Vagina (tissue), 2 donors: ENCODE measurements around the gene KLHL33. TPM values are rescaled to one million over a fixed set of nuclear protein-coding genes. Genes with fewer than 3 reads are reported as not detected.
A peak's percentile ranks its signal among the peaks of the same experiment; 100 is the strongest.

Experiments
- DNase-seq, 2 donors: peaks; one replicate each; pipeline ENCODE4 v3.0.0-alpha.2; 2017; ENCODE audit errors: extremely low spot score in 2 of 2
- H3K27ac ChIP-seq: fragments of 200-600 bp; sonication (generic); one replicate; pipeline ENCODE4 v1.5.1; 2019
- H3K27me3 ChIP-seq: fragments of 200-600 bp; sonication (generic); one replicate; pipeline ENCODE4 v1.5.1; 2019
- H3K36me3 ChIP-seq, 2 donors: fragments of 200-600 bp; sonication (generic); one replicate each; pipeline ENCODE4 v1.5.1; 2017 to 2019
- H3K4me1 ChIP-seq: fragments of 200-600 bp; sonication (generic); one replicate; pipeline ENCODE4 v1.5.1; 2019
- H3K4me3 ChIP-seq, 2 donors: fragments of 200-600 bp; sonication (generic); 1 replicate in 1 of 2; 2 replicates in 1 of 2; pipeline ENCODE4 v1.5.1; 2016 to 2019
- H3K9me3 ChIP-seq: fragments of 200-600 bp; sonication (generic); one replicate; pipeline ENCODE4 v1.5.1; 2019
- CTCF ChIP-seq, 3 experiments: fragments of 450-650 bp in 2 of 3; fragments of 200-600 bp in 1 of 3; sonication (generic) in 1 of 3; IDR thresholded peaks; one replicate each; pipeline ENCODE4 v1.5.1; 2017 to 2019; ENCODE audit warnings: antibody characterized with exemption in 3 of 3, mild to moderate bottlenecking in 2 of 3, moderate library complexity in 2 of 3
- POLR2A ChIP-seq, 2 donors: fragments of 450-650 bp; IDR thresholded peaks; one replicate each; pipeline ENCODE4 v1.6.1; 2017; ENCODE audit warnings: antibody characterized with exemption in 2 of 2, mild to moderate bottlenecking in 2 of 2, moderate library complexity in 2 of 2
- POLR2AphosphoS5 ChIP-seq, 2 donors: sonication (generic); formaldehyde crosslinking; IDR thresholded peaks; one replicate each; pipeline ENCODE4 v1.9.0; 2017; ENCODE audit warnings: antibody characterized with exemption in 2 of 2, mild to moderate bottlenecking in 2 of 2, low read depth in 1 of 2; ENCODE audit not compliant: insufficient read depth in 1 of 2
- intact Hi-C: fragments of 100-400 bp; cut with DNase I; formaldehyde crosslinking; loops from one replicate; pipeline ENCODE4 v1.15.1; 2023
- total RNA-seq: library from RNA; depleted of rRNA; stranded (reverse); fragments of >200 nt; gene quantifications from one replicate; pipeline ENCODE4 v1.2.3, GENCODE V29; 2016

KLHL33 gene
- total RNA-seq, 1 donor from 2014 or later, result 1.2 TPM

GRCh38 chr14:20413744-20414082, 22.3 kb downstream of the KLHL33 start:
- Histone ChIP-seq H3K27me3 (no peaks in the 10 kb centered on the region), H3K9me3 (no peaks in the 10 kb centered on the region), H3K36me3 (no peaks in the 10 kb centered on the region), H3K4me3 (peak overlapping the region; percentile 67 to 72), H3K4me1 (peaks cover 26% of the 10 kb centered on the region), H3K27ac (peak overlapping the region; percentile 90)
- DNase-seq, result no peak
- TF ChIP-seq POLR2A (IDR thresholded peaks at IDR 0.05) (no peak), POLR2AphosphoS5 (IDR thresholded peaks at IDR 0.05; ENCODE audit: insufficient read depth in 1 of 2, low read depth in 1 of 2) (no peak), CTCF (IDR thresholded peaks at IDR 0.05) (no peak)
- intact Hi-C loops, result loop anchor here (5.0 to 10.0 kb wide), 3 partner anchors 71 to 269 kb away; partner anchors contain the start of genes PARP2 and RNASE4

- TF ChIP-seq CTCF (IDR thresholded peaks at IDR 0.05), result no peak
- TF ChIP-seq POLR2A (IDR thresholded peaks at IDR 0.05), result peak in 1 of 2 donors; percentile 27
- peak; percentile 80 to 97 for TF ChIP-seq POLR2AphosphoS5 (IDR thresholded peaks at IDR 0.05; ENCODE audit: insufficient read depth in 1 of 2, low read depth in 1 of 2)
- Histone ChIP-seq H3K4me3 (peak within 1 kb of the TSS; percentile 67 to 72), H3K9me3 (no peaks in the 10 kb centered on the region), H3K27ac (peak within 1 kb of the TSS; percentile 90), H3K27me3 (no peaks in the 10 kb centered on the region), H3K4me1 (peaks cover 26% of the 10 kb centered on the region), H3K36me3 (peaks cover 0 to 2% of the 10 kb centered on the region in 2 donors)
- DNase-seq, result no peak
- intact Hi-C loops, result loop anchor here (5.0 to 10.0 kb wide), 3 partner anchors 71 to 269 kb away; partner anchors contain the start of genes PARP2 and RNASE4
Measured at GRCh38 chr14:20412876-20413743, 22.9 kb downstream of the KLHL33 start, which contains the start of gene TEP1. TSS of gene TEP1 (minus strand) at chr14:20413501. CDS start at chr14:20408439, 5,062 bp downstream.

- intact Hi-C loops, result loop anchor here (5.0 to 10.0 kb wide), 3 partner anchors 70 to 270 kb away; partner anchors contain the start of genes PARP2 and RNASE4
- Histone ChIP-seq H3K27ac (peak overlapping the region; percentile 90), H3K27me3 (no peaks in the 10 kb centered on the region), H3K4me3 (peak overlapping the region; percentile 67 to 72), H3K9me3 (no peaks in the 10 kb centered on the region), H3K4me1 (peaks cover 26% of the 10 kb centered on the region), H3K36me3 (peaks cover 0 to 9% of the 10 kb centered on the region in 2 donors)
- TF ChIP-seq POLR2A (IDR thresholded peaks at IDR 0.05) (no peak), POLR2AphosphoS5 (IDR thresholded peaks at IDR 0.05; ENCODE audit: insufficient read depth in 1 of 2, low read depth in 1 of 2) (no peak), CTCF (IDR thresholded peaks at IDR 0.05) (no peak)
- no peak for DNase-seq
Measured at GRCh38 chr14:20412411-20412810, 23.6 kb downstream of the KLHL33 start.

- Histone ChIP-seq H3K27ac (no peak overlapping the region), H3K4me3 (no peak overlapping the region), H3K27me3 (no peaks in the 10 kb centered on the region), H3K36me3 (peaks cover 0 to 26% of the 10 kb centered on the region in 2 donors), H3K4me1 (peaks cover 24% of the 10 kb centered on the region), H3K9me3 (no peaks in the 10 kb centered on the region)
- intact Hi-C loops, result no loop called here
- no peak for TF ChIP-seq POLR2AphosphoS5 (IDR thresholded peaks at IDR 0.05; ENCODE audit: insufficient read depth in 1 of 2, low read depth in 1 of 2)
- TF ChIP-seq CTCF (IDR thresholded peaks at IDR 0.05), result no peak
- TF ChIP-seq POLR2A (IDR thresholded peaks at IDR 0.05), result no peak
- no peak for DNase-seq
Measured at GRCh38 chr14:20409226-20409625, 26.7 kb downstream of the KLHL33 start.

GRCh38 chr14:20403521-20403920, 32.4 kb downstream of the KLHL33 start:
- intact Hi-C loops, result no loop called here
- peaks cover 0 to 49% of the 10 kb centered on the region in 2 donors for H3K36me3 ChIP-seq

More at GRCh38 chr14:20403521-20403920, 32.4 kb downstream of the KLHL33 start:
- TF ChIP-seq CTCF (IDR thresholded peaks at IDR 0.05) (no peak), POLR2A (IDR thresholded peaks at IDR 0.05) (no peak), POLR2AphosphoS5 (IDR thresholded peaks at IDR 0.05; ENCODE audit: insufficient read depth in 1 of 2, low read depth in 1 of 2) (no peak)
- H3K27ac ChIP-seq, result no peak overlapping the region
- H3K9me3 ChIP-seq, result no peaks in the 10 kb centered on the region
- no peak for DNase-seq
- no peaks in the 10 kb centered on the region for H3K4me1 ChIP-seq
- no peaks in the 10 kb centered on the region for H3K27me3 ChIP-seq
- H3K4me3 ChIP-seq, result no peak overlapping the region
